ENCODE results near the gene C4orf50.

Gene C4orf50

GRCh38 chr4:6022607-6023288 lies 4.5 kb upstream of the C4orf50 start:
- POLR2A ChIA-PET: no interaction called here
- CTCF ChIA-PET: interaction anchor here (1.1 to 1.7 kb wide), 2 partner anchors 24 to 25 kb away, joined by 3 to 4 read pairs; no protein-coding TSS in a partner anchor

DNA sequence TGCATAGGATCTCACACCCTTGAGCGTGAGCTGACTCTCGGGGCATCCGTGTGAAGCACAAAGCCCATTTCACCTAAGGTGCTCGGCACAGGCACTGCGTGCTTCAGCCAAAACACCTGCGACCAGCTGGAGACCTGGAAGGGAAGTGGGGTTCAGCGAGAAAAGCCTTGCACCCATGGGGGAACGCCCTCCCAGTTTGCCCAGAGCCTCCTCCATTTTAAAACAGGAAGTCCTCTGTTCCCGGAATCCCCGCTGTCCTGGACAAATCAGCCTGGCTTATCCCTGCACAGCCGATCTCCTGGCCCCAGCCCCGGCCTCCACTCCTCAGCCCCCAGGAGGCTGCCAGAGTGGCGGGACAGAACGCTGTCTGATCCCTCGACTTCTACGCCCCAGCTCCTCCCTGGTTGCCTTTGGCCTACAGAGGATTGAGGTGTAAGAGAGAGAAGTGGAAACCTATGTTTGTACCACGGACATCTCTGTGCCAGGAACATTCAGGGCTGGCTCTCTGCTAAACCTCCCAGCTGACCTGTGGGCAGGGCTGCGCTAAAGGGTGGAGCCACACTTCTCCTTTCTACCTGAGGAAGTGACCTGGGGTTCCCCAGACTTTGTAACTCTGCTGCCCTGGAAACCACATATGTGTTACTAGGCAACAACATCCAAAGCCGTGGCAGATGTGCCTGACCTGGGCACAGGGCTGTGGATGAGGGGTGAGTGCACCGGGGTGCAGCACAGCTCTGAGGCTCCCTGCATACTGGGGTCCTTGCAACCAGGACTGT lies 3.8 kb upstream of the C4orf50 start:
- ChIA-PET CTCF (interaction anchor here (1.1 kb wide), 1 partner anchor 24 kb away, joined by 3 read pairs; no protein-coding TSS in a partner anchor), POLR2A (no interaction called here)
- TF ChIP-seq, protein P1, sequence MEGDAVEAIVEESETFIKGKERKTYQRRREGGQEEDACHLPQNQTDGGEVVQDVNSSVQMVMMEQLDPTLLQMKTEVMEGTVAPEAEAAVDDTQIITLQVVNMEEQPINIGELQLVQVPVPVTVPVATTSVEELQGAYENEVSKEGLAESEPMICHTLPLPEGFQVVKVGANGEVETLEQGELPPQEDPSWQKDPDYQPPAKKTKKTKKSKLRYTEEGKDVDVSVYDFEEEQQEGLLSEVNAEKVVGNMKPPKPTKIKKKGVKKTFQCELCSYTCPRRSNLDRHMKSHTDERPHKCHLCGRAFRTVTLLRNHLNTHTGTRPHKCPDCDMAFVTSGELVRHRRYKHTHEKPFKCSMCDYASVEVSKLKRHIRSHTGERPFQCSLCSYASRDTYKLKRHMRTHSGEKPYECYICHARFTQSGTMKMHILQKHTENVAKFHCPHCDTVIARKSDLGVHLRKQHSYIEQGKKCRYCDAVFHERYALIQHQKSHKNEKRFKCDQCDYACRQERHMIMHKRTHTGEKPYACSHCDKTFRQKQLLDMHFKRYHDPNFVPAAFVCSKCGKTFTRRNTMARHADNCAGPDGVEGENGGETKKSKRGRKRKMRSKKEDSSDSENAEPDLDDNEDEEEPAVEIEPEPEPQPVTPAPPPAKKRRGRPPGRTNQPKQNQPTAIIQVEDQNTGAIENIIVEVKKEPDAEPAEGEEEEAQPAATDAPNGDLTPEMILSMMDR (IDR thresholded peaks at IDR 0.05; ENCODE audit: insufficient read depth, low read length, missing control alignments): no peak
- DNase-seq (ENCODE audit: low read depth, low spot score): no peak
- H3K4me3 ChIP-seq (ENCODE audit: low read depth, low read length): no peak overlapping the region

More at GRCh38 chr4:6022607-6023288, 4.5 kb upstream of the C4orf50 start:
- TF ChIP-seq, protein P1 (IDR thresholded peaks at IDR 0.05; ENCODE audit: insufficient read depth, low read length, missing control alignments): no peak
- no peak overlapping the region for H3K4me3 ChIP-seq (ENCODE audit: low read depth, low read length)
- no peak for DNase-seq (ENCODE audit: low read depth, low spot score)

- ChIA-PET CTCF (interaction anchor here (0.9 to 2.2 kb wide), 6 partner anchors 9 to 122 kb away, joined by 3 to 10 read pairs (median 4); no protein-coding TSS in a partner anchor), POLR2A (no interaction called here)
- TF ChIP-seq, protein P1 (IDR thresholded peaks at IDR 0.05; ENCODE audit: insufficient read depth, low read length, missing control alignments): no peak
- no peak overlapping the region for H3K4me3 ChIP-seq (ENCODE audit: low read depth, low read length)
- no peak for DNase-seq (ENCODE audit: low read depth, low spot score)
Observed at GRCh38 chr4:6020613-6021012, 2.4 kb upstream of the C4orf50 start.

DNA sequence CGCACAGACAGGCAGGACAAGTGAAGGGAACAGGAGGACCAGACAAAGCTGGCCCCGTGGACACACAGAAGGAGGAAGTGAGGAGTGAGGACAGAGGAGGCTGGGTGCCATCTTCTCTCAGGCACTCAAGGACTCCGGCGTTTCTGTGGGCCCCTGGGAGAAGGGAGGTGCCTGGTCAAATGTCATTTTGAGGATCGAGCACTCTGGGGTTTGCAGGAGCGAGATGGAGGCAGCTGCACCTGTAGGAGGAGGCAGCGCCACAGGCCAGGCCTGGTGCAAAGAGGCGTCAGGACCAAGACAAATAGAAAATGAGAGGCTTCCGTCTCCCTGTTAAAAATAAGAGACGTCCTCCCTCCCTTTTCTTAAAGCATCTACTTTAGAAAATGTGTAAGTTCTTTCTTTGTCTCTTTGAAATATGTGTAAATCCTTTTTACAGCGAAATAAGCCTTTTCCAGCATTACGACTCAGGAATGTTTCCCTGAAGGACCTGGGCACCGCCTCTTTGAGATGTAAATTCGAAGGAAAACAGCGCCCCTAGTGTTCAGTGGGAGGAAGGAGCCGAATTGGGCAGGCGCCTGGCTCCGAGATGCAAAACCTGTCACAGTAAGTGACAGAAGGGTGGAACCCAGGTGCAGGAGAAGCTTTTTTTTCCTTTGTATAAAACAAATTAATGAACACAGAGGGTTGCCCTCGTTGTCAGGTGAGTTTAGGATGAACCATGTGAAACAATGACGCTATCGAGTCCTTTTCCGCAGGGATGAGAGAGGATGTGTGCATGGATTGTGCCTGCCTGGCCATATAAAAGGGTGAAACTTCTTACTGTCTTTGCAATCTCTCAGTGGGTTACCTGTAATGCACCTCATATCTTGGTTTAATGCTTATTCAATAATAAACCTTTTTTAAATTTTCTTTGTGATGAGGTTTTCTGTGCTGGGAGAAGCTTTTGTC lies 1.4 kb upstream of the C4orf50 start:
- POLR2A ChIA-PET: no interaction called here
- TF ChIP-seq, protein P1 (IDR thresholded peaks at IDR 0.05; ENCODE audit: insufficient read depth, low read length, missing control alignments): peak; percentile 72
- CTCF ChIA-PET: interaction anchor here (0.9 to 2.4 kb wide), 8 partner anchors 8 to 121 kb away, joined by 3 to 13 read pairs (median 4); no protein-coding TSS in a partner anchor
- DNase-seq (ENCODE audit: low read depth, low spot score): no peak
- no peak overlapping the region for H3K4me3 ChIP-seq (ENCODE audit: low read depth, low read length)

DNA sequence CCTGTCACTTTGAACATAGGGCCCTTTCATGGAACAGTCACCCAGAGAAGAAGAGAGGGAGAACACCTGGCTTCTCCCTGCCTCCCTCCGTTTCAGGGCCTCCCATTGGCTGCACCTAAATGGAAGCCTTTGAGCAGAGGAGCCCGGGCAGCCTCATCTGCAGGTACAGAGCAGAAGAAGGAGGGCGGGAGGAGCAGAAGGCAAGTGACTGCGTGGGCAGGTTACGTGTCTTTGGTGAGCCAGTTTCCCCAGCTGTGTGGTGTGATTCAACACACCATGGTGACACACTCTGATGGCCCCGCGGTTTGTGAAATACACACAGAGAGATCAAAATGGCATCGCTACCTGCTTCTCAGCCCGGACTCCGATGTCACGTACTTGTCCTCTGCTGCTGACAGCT lies 431 bp downstream of the C4orf50 start:
- no peak overlapping the region for H3K4me3 ChIP-seq (ENCODE audit: low read depth, low read length)
- ChIA-PET POLR2A (no interaction called here), CTCF (interaction anchor here (2.4 kb wide), 1 partner anchor 19 kb away, joined by 13 read pairs; no protein-coding TSS in a partner anchor)
- TF ChIP-seq, protein P1 (IDR thresholded peaks at IDR 0.05; ENCODE audit: insufficient read depth, low read length, missing control alignments): no peak
- DNase-seq (ENCODE audit: low read depth, low spot score): no peak

Data from AG04449 (cell line).